Measurements from ENCODE around the gene PDE4D. TPM values are rescaled to one million over a fixed set of nuclear protein-coding genes. Genes with fewer than 3 reads are reported as not detected.

PDE4D gene
- total RNA-seq, 1 donor from 2014 or later, result 30.2 TPM

DNA sequence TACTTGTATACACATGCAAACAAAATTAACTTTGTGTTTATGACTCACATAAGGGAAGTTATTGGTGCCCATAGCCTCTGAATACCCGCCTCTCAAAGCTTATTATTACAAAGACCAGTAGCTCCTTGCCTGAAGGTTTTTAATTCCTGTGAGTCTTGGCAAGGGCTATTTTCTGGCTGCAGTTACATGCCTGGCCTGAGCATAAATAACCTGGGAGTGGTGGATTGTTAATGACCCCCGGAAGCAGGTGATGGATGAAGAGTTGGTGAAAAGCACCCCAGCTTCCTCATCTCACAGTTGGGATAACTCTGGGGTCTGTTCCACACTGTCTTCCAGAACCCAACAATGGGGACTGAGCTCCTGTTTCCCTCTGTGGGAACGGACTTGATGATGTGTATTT lies 594.5 kb downstream of the PDE4D start:
- ATAC-seq (ENCODE audit: poor library complexity), result peak; percentile 63
- intact Hi-C loops (cut with DNase I), result no loop called here
- DNase-seq, result no peak

DNA sequence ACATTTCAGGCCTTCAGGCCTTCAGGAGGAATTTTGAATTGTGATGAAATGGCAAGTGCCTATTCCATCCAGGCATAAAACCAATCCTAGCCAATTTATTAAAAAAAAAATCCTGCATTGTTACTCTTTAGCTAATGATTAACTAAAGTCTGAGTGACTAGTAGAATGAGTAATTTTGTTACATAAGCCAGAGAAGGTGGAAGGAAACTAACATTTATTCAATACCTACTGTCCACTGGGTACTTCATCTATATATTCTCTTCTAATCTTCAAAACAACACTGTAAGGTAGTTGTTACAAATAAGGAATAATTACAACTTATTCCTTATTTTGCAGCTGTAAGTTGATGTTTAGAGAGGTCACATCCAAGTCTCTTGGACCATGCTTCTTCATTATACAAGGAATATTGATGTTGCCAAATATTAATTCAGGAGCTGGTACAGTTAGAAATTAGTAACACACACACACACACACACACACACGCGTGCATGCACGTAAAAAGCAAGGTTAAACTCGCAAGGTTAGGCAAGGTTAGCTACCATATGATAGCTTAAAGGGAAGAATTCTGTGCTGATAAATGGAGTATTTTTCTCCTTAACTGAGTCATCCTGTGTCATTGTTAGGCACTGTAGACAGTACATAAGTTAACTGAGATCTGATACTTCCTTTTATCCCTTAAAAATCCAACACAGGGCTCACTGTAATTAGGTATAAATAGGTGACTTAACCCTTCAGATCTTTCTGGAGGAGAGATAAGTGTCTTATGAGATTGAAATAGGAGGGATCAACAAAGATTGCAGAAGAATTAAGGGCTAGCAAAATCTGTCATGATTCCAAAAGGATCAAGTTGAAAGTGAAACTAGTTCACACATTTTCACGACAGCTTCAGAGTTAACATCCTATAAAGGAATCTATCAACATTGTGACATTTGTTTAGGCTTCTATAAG lies 596.9 kb downstream of the PDE4D start:
- ATAC-seq (ENCODE audit: poor library complexity) (peak; percentile 45), DNase-seq (no peak)
- intact Hi-C loops (cut with DNase I), result no loop called here

DNA sequence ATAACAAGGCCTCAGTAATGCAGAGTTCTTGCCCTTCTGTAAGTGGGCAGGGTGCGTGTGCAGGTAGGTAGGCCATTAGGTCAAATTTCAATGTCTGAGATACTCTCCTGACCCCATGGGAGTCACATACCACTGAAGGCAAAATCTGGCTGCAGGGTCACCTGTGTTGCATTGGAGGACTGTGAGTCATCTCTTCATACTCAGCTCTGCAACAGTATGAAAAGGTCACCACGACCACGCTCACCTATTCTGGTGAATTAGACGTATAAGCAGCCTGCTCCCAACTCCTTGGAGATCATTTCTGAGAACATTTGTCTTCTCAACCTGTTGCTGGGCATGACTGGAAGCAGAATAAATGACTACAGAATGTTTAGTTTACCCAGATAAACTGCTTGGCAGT lies 599.8 kb downstream of the PDE4D start:
- intact Hi-C loops (cut with DNase I), result no loop called here
- ATAC-seq (ENCODE audit: poor library complexity) (no peak), DNase-seq (no peak)

DNA sequence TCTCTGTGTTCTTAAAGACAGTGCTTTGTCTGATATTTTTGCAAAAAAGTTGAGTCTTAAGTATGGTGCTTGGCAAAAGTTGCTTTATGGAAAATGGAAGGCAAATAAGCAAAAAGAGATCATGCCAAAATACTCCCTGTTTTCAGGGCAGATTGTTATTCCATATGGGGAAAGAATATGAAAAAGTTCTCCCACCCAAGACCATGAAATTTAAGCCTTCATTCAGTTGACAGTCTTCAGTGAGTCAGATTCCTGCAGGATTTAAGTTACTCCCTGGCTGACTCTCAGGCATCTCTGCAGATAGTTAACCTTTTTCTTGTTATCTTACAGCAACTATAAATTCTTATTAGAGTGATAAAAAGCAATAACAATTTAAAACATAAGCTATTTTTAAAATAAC lies 601.6 kb downstream of the PDE4D start:
- ATAC-seq (ENCODE audit: poor library complexity), result no peak
- intact Hi-C loops (cut with DNase I), result no loop called here
- DNase-seq, result no peak

DNA sequence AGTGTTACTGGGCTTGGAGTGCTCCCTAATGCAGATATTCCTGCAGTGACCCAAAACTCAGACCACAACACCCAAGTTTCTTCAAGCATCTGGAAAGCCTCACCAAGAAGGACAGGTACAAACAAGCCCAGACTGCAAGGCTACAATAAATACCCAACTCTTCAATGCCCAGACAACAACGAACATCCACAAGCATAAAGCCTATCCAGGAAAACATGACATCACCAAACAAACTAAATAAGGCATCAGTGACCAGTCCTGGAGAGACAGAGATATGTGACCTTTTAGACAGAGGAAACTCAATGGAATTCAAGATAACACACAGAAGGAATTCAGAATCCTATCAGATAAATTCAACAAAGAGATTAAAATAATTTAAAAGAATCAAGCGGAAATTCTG lies 605.6 kb downstream of the PDE4D start:
- intact Hi-C loops (cut with DNase I), result no loop called here
- ATAC-seq (ENCODE audit: poor library complexity) (no peak), DNase-seq (no peak)

DNA sequence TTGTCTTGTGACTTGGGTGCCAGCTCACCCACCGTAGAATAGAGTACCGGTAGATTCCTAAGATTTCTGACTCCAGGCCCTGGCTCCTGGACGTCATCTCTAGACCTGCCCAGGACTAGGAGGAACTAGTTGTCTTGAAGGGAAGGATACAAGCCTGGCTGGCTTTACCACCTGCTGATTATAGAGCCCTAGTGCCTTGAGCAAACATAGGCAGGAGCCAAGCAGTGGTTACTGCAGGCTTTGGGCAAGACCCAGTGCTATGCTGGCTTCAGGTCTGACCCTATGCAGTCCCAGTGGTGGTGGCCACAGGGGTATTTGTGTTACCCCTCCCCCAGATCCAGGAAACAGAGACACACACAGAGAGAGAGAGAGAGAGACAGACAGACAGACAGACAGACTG lies 606.2 kb downstream of the PDE4D start:
- DNase-seq (no peak), ATAC-seq (ENCODE audit: poor library complexity) (no peak)
- intact Hi-C loops (cut with DNase I), result no loop called here

DNA sequence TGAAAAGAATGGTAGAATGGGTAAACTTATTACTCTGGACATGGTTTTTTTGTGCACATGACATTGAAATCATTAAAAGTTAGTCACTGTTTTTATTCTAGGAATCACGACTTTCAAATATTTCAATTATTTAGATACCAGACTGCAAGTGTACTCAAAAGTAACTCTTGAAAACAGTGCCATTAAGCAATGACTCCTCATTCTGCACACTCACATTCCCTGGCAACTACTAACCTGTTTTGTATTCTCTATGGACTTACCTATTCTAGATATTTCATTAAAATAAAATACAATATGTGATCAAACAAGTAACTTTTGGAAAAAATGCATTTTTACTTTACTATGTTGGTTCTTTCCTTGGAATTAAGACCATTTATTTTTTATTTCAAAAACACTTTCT lies 607.0 kb downstream of the PDE4D start:
- ATAC-seq (ENCODE audit: poor library complexity) (no peak), DNase-seq (no peak)
- intact Hi-C loops (cut with DNase I), result no loop called here

DNA sequence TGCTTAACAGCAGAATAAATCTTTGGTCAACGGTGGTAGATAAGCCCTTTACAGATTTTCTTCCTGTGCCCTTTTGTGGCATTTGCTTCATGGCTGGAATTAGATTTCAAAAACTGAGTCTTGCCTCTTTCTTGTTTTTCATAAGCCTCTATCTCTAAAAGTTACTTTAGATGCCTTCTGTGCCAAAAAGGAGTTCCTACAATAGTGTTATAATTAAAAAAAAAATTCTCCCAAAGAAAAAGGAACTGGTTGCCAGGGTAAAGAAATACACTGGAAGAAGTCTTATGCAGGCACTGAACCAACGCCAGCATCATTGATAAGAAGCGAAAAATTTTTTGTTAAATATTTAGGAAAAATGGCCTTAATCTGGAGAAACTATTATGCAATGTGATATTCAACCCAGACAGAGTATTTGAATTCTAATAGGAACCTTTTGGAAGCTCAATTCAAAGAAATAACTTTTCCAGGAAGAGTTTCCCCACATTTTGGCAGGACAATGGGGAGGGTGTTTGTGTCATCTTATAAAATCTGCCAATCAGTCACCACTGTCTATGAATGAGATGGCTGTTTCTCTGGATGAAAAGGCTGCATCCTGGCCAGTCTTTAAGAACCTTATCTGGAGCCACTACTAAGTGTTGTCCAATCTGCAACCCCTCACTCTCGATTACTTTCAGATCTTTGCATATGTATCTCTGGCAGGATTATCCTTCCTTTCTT lies 608.1 kb downstream of the PDE4D start:
- ATAC-seq (ENCODE audit: poor library complexity), result peak; percentile 71
- DNase-seq, result no peak
- intact Hi-C loops (cut with DNase I), result no loop called here

DNA sequence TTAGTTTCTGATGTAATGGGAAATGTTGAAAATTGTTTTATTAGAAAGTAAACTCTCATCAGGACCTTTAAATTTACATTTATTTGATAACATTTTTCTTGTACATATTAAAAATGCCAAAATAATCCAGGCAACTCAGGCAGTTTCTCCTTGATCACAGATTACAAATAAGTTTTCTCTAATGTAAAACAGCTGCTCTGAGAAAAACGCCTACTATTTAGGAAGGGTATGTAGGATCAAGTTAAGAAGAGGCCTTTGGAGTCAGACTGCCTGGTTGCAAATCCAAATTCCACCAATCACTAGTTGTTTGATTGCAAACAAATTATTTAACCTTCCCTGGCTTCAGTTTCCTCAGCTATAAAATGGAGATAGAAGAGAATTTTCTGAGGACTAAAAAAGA lies 610.8 kb downstream of the PDE4D start:
- DNase-seq (no peak), ATAC-seq (ENCODE audit: poor library complexity) (no peak)
- intact Hi-C loops (cut with DNase I), result no loop called here

DNA sequence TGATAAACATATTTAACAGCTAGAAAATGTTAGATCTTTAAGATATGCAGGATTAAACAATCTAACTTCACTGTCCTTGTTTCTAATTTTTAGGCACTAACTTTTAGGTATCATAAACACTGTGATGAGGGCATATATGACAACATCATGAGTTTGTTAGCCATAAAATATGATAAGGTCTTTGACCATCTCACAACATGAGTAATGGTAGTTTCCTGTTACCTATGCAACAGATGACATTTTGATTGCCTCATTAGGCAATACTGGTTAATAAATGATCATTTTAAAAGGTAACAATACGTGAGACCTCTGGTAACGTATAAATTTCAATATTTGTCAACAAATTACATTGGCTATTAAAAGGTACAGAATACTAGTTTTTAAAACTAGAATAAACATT lies 613.5 kb downstream of the PDE4D start:
- intact Hi-C loops (cut with DNase I), result no loop called here
- ATAC-seq (ENCODE audit: poor library complexity) (no peak), DNase-seq (no peak)

DNA sequence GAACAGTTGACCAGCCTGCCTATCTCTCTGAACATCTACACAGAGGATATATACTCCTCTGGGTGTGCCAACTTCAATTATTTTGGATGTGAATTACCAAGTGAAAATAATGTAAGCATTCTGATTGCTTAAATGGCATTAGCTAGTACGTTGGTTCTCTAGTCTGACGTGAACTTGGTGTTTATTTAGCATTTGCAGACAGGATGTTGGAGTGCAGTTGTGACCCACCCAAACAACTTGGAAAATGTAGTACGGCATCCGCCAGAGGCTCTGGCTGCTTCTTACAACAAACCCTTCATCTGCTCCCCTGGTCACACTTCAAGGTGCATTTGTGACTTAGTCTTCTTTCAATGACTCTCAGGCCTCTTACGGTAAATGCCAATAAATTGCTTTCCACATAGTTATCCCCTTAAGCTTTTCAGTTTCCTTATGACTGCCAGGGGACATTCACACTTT lies 616.6 kb downstream of the PDE4D start:
- ATAC-seq (ENCODE audit: poor library complexity) (peak; percentile 52), DNase-seq (no peak)
- intact Hi-C loops (cut with DNase I), result no loop called here

DNA sequence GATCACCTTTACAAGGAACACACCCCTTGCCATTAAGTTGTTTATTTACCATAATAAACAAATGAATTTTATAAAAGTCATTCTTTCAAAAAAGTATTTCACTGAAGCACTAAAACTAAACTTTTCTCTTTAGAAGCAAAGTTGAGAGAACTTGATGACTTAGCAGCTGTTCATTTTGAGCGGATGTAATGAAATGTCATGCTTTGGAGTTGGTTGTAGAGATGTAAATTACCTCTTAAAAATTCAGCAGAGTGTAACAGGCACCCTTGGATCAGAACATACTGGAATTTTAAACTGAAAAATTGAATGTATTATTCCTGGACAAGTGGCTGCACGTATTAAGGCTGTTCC lies 617.2 kb downstream of the PDE4D start:
- ATAC-seq (ENCODE audit: poor library complexity) (peak; percentile 22), DNase-seq (no peak)
- intact Hi-C loops (cut with DNase I), result no loop called here

DNA sequence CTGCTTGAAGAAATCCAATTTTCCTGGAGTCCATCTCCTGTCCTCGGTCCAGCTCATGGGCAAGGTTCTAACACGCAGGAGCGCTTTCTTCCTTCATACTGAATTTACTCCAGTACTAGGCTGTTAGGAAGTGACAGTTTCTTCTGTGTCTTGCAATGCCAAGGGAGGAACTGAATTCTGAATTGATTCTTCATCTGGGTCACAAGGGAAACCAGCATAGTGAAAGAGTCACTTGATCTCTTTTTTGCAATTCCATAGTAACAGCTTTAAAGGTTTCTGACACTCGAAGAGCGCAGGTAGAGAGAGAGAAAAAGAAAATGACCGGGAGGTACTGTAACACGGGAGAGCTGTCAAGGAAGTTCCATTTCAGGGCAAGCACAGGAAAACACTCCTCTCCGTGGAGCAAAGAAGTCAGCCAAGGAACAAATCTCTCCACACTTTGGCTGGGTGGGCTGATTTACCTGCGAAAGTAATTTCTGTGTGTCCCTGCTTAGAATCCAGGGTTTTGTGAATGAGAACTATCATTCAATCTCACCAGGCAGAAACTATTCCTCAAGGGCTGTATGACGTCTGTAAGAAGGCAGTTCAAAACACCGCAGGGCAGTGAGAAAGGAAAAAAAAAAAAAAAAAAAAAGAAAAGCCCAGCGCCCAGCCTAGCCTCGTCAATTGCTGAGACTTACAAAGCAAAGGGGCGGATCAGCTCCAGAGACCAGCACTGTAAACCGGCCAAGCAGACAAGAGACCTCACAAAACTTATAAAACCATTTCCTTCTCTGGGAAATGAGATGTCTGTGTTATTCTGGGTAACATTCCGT lies 617.8 kb downstream of the PDE4D start:
- ATAC-seq (ENCODE audit: poor library complexity) (peak; percentile 86), DNase-seq (peak; percentile 51)
- intact Hi-C loops (cut with DNase I), result no loop called here

DNA sequence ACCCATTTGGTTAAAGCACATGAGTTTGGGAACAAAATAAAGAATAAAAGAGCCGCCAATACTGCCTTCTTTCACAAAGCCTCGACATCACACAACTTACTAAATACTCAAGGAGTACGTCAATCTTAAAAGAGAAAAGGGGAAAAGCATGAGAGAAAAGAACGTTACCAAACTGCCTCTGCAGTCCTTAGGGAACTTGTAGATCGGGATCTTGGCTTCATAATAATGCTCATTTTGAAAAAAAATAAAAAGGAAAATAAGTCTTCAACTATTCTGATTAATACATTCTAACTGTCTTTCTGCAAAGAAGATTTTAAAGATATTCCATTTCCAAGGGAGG lies 618.4 kb downstream of the PDE4D start:
- DNase-seq (no peak), ATAC-seq (ENCODE audit: poor library complexity) (peak; percentile 27)
- intact Hi-C loops (cut with DNase I), result no loop called here

DNA sequence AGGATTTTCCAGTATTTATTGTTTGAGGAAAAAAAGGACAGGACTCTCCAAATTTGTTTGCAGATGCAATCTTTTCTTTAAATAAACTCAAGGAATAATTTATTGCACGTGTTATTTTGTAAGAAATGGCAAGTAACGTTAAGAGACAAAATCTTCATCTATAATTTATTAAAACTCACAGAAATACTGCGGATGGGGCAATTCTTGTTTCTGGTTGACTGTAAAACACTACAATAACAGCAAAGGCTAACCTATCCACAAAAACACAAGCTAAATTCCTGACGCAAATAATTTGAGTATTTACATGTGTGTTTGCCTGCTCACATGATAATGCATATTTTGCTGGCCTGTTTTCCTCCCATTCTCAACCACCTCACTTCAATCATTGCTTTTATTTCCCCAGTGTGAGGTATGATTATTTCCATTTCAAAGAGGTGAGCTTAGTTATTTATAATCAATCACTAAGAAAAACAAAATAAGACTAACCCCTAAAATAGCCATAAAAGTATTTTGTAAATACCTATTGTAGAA lies 619.4 kb downstream of the PDE4D start:
- intact Hi-C loops (cut with DNase I), result no loop called here

DNA sequence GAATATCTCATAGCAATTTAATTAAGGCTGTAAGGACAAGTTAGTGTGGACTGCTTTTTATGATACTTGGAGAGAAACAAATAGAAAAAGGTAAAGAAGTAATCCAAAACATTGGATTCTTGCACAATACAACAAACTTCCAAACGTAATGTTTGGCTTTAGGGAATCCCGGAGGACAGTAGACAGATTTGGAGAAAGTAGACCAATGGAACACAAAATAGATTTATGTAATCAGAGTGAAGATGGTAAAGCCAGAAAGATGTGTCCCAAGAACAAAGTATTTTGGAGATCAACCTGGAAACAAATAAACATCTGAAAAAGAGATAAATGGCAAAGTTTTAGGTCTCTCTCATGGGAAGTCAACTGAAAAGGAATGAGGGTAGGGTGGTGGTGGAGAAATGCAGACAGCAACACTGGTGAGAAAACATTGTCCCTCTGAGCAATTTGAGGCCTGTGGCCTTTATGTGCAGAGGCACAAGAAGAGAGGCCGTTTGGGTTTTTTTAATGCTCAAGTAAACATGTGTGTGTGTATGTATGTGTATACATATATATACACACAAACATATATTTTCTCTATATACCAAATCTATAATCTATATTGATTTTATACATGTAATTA lies 620.6 kb downstream of the PDE4D start:
- intact Hi-C loops (cut with DNase I), result no loop called here

More for the DNA sequence above, 619.4 kb downstream of the PDE4D start:
- ATAC-seq (ENCODE audit: poor library complexity) (no peak), DNase-seq (no peak)

DNA sequence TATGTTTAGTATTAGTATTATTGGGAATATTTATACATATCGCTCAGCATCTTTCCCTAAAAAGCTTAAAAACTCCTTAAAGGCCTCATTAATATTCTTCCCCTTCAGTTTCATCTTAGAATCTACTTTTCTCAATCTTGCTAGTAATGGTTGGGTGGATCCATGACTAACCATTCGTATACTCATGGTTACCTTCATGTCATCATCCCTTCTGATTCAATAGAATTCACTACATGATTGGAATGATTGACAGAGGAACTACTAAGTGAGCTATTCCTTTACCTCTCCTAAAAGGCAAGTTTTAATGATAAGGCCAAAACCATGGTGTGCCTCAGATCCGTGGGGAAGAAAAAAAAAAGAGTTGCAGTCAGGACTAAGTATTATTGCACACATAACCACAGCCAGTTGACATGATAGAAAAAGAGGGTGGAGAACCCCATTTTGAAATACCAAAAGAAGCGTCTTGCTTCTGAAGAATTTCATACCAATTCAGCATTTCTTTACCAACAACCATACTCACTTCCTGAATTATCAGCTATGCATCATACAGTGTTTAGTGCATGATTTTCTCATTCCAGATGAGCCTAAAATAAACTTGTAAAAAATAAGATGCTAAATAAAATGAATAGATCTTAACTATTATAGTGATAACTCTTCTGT lies 624.6 kb downstream of the PDE4D start:
- intact Hi-C loops (cut with DNase I), result no loop called here
- no peak for ATAC-seq (ENCODE audit: poor library complexity)
- DNase-seq, result no peak

More for the DNA sequence above, 620.6 kb downstream of the PDE4D start:
- DNase-seq (no peak), ATAC-seq (ENCODE audit: poor library complexity) (no peak)

DNA sequence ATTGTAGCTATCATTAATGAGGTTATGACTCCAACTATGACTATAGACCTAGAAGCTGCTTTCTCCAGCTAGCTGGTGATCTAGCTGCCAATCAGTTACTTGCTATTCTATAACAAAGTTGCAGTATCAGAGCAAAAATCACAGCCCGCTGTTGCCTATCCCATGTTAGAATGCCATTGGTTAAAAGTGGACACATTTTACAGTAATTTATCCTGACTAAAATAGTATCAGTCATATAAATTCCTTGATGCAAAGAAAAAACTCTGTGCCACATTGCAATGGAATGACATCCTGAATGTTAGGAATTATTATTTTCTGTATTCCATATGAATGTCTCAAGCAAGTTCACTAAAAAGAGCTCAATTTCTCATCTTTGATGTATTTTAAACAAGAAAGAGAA lies 626.5 kb downstream of the PDE4D start:
- intact Hi-C loops (cut with DNase I), result no loop called here
- ATAC-seq (ENCODE audit: poor library complexity), result no peak
- no peak for DNase-seq

All from Right ventricle myocardium superior (tissue), 1 donor.